Measurements from ENCODE around the gene GOLGA6L9. TPM values are rescaled to one million over a fixed set of nuclear protein-coding genes. Genes with fewer than 3 reads are reported as not detected.
"Not testable (repeated sequence)": the region's sequence is repeated elsewhere in the genome, so short reads cannot be mapped to it uniquely, and the experiment has no call there.

The GOLGA6L9 gene
- total RNA-seq, 3 donors from 2014 or later (not counting 1 experiment from before 2014, with no cell fraction given) = 1.5 to 4.3 (median 3.6) TPM

DNA sequence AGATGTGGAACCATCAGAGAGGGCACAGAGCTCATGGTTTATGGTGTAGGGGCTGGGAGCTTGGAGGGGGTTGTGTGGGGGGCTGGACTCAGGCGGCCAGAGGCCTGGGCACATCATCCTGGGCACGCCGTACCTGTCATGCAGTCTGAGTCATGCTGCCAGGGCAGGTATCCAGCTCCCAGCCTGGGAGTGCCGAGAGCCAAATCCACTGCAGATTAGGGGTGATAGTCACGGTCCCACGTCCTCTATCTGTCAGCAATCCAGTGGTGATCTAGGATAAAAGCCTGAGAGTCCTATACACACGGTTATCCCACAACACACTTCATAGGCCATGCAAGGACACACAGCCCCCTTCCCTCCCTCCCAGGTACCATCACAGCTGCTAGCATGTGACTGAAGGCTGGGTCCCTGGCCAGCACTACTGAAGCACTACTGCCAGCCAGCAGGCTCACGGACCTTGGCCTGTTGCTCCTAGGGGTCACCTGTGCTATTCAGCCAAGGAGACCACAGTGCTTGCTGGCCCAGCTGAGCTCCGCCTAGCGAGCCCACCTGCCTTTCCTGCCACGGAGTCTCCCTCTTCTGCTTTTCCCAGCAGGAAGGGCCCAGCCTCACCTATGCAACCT, 45.8 kb downstream of the GOLGA6L9 start:
- H3K36me3 Mint-ChIP-seq; H3K27me3 Mint-ChIP-seq (ENCODE audit: low read depth in 2 of 2); H3K27me3 ChIP-seq (ENCODE audit: control insufficient read depth, insufficient read depth, low read length); intact Hi-C loops (cut with micrococcal nuclease); H3K9me3 ChIP-seq (ENCODE audit: control insufficient read depth, insufficient read depth, low read length); H3K27ac ChIP-seq (ENCODE audit: low read length); H3K9me3 Mint-ChIP-seq; H3K4me1 ChIP-seq (ENCODE audit: control insufficient read depth, insufficient read depth, low read length); H3K4me3 ChIP-seq (ENCODE audit: low read length); H3K36me3 ChIP-seq (ENCODE audit: control insufficient read depth, insufficient read depth, low read length); ATAC-seq; DNase-seq; H3K4me3 Mint-ChIP-seq; H3K4me1 Mint-ChIP-seq; H3K27ac Mint-ChIP-seq: not testable (repeated sequence)
- 100% methylated on average over 1 of the region's 11 CpGs for WGBS (ENCODE audit: insufficient coverage)

DNA sequence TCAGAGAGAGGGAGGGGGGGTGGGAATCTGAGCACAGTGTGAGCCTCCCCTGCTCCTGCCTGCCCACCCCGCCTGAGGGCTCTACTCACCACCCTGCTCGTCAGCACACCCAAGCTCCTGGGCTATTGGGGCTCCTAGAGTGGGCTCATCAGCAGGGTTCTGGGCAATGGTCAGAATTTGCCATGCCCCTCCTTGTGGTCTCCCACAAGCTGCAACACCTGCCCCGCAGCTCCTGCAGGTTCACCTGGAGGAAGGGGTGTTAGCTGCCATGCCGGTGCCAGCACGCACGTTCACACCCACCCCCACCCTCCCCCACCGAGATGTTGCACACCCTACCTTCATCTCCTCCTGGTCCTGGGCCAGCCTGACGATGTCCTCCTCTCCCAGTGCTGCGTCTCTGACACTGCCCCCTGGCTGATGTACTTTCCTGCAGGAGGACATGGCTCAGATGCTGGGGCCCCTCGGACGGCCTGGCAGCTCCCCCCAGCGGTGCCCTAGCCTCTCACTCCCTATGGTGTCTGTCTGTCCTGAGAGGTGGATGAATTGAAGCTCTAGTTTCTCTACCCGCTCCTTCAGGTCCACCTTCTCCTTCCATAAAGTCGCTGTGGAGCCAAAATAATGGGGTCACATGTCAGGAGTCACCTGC, 47.2 kb downstream of the GOLGA6L9 start:
- H3K27ac ChIP-seq (ENCODE audit: low read length); H3K27me3 Mint-ChIP-seq (ENCODE audit: low read depth in 2 of 2); ATAC-seq; H3K4me3 Mint-ChIP-seq; DNase-seq; H3K9me3 ChIP-seq (ENCODE audit: control insufficient read depth, insufficient read depth, low read length); H3K27me3 ChIP-seq (ENCODE audit: control insufficient read depth, insufficient read depth, low read length); H3K4me1 ChIP-seq (ENCODE audit: control insufficient read depth, insufficient read depth, low read length); H3K36me3 ChIP-seq (ENCODE audit: control insufficient read depth, insufficient read depth, low read length); H3K36me3 Mint-ChIP-seq; intact Hi-C loops (cut with micrococcal nuclease); H3K9me3 Mint-ChIP-seq; H3K27ac Mint-ChIP-seq; H3K4me3 ChIP-seq (ENCODE audit: low read length); H3K4me1 Mint-ChIP-seq: not testable (repeated sequence)
- 81% methylated on average over 11 of the region's 14 CpGs for WGBS (ENCODE audit: insufficient coverage)

- H3K36me3 Mint-ChIP-seq; H3K4me1 Mint-ChIP-seq; ATAC-seq; H3K4me3 ChIP-seq (ENCODE audit: low read length); H3K27ac ChIP-seq (ENCODE audit: low read length); H3K27me3 ChIP-seq (ENCODE audit: control insufficient read depth, insufficient read depth, low read length); intact Hi-C loops (cut with micrococcal nuclease); H3K4me3 Mint-ChIP-seq; H3K9me3 Mint-ChIP-seq; H3K27me3 Mint-ChIP-seq (ENCODE audit: low read depth in 2 of 2); H3K9me3 ChIP-seq (ENCODE audit: control insufficient read depth, insufficient read depth, low read length); H3K36me3 ChIP-seq (ENCODE audit: control insufficient read depth, insufficient read depth, low read length); DNase-seq; H3K27ac Mint-ChIP-seq; H3K4me1 ChIP-seq (ENCODE audit: control insufficient read depth, insufficient read depth, low read length): not testable (repeated sequence)
- 94% methylated on average over 6 of the region's 13 CpGs for WGBS (ENCODE audit: insufficient coverage)
Observed at GRCh38 chr15:82477343-82478057, 47.9 kb downstream of the GOLGA6L9 start.

Other genes starting within 250 kb of the GOLGA6L9 start
- 10 to 100 TPM; 17.1 to 29.6 (median 20.6) TPM for gene EFL1, start 167.1 kb upstream of the GOLGA6L9 start, total RNA-seq
- 1 to 10 TPM in 2 of 3 donors, under 1 TPM in 1; 0.83 to 6.5 (median 1.6) TPM for gene SAXO2, start 167.0 kb upstream of the GOLGA6L9 start, total RNA-seq
- gene GOLGA6L10, start 80.3 kb upstream of the GOLGA6L9 start, total RNA-seq = 1 to 10 TPM; 1.2 to 2.7 (median 1.8) TPM
- 1,000 to 10,000 TPM; 1,035 to 1,314 (median 1,130) TPM for gene RPS17, start 110.6 kb downstream of the GOLGA6L9 start, total RNA-seq
- not detected for gene CPEB1, start 217.5 kb downstream of the GOLGA6L9 start, total RNA-seq

Data from natural killer cell (primary cell).